CMK (cell line): ENCODE data around the gene PTTG1IP.
"Not testable (repeated sequence)": the region's sequence is repeated elsewhere in the genome, so short reads cannot be mapped to it uniquely, and the experiment has no call there.

ENCODE experiments used
- DNase-seq: peaks from one replicate; pipeline ENCODE4 v3.0.0-alpha.2; 2010; ENCODE audit warnings: low read depth

PTTG1IP gene

GRCh38 chr21:44881198-44881872, 7.8 kb upstream of the PTTG1IP start:
- no peak for DNase-seq

GRCh38 chr21:44880405-44881197, 7.1 kb upstream of the PTTG1IP start:
- no peak for DNase-seq

GRCh38 chr21:44879238-44879637, 5.7 kb upstream of the PTTG1IP start:
- not testable (repeated sequence) for DNase-seq

- DNase-seq = no peak
Measured at GRCh38 chr21:44878053-44878982, 4.8 kb upstream of the PTTG1IP start.

GRCh38 chr21:44876849-44877575, 3.5 kb upstream of the PTTG1IP start:
- DNase-seq = no peak

- no peak for DNase-seq
Measured at GRCh38 chr21:44875316-44875700, 1.8 kb upstream of the PTTG1IP start.

- DNase-seq = no peak
Measured at GRCh38 chr21:44874497-44875315, 1.2 kb upstream of the PTTG1IP start.

- no peak for DNase-seq
Measured at GRCh38 chr21:44874240-44874496, 678 bp upstream of the PTTG1IP start.

- no peak for DNase-seq
Measured at GRCh38 chr21:44872649-44873355, 688 bp downstream of the PTTG1IP start.

- DNase-seq = no peak
Measured at GRCh38 chr21:44872323-44872648, 1.2 kb downstream of the PTTG1IP start.

GRCh38 chr21:44871576-44872269, 1.8 kb downstream of the PTTG1IP start:
- DNase-seq = no peak

GRCh38 chr21:44870748-44871495, 2.6 kb downstream of the PTTG1IP start:
- DNase-seq = no peak

- no peak for DNase-seq
Measured at GRCh38 chr21:44869781-44870747, 3.4 kb downstream of the PTTG1IP start.

- DNase-seq = no peak
Measured at GRCh38 chr21:44868707-44869106, 4.8 kb downstream of the PTTG1IP start.

- no peak for DNase-seq
Measured at GRCh38 chr21:44867999-44868700, 5.3 kb downstream of the PTTG1IP start.

- no peak for DNase-seq
Measured at GRCh38 chr21:44867464-44867863, 6.0 kb downstream of the PTTG1IP start.

GRCh38 chr21:44866780-44867179, 6.7 kb downstream of the PTTG1IP start:
- no peak for DNase-seq
